H1 (cell line): ENCODE measurements around the gene AP4M1. TPM values are rescaled to one million over a fixed set of nuclear protein-coding genes. Genes with fewer than 3 reads are reported as not detected.

Experiments used
- CTCF ChIA-PET: fragments of 300-600 bp; sonication (Branson Sonifier 250); formaldehyde crosslinking; loops from one replicate; lab custom pipeline; 2021; ENCODE audit not compliant: partially characterized antibody; lab: Charles Lee
- POLR2A ChIA-PET: fragments of 300-600 bp; sonication (Branson Sonifier 250); formaldehyde crosslinking; loops from one replicate; lab custom pipeline; 2021; ENCODE audit warnings: inconsistent platforms; ENCODE audit not compliant: partially characterized antibody; lab: Charles Lee
- DNase-seq, 2 experiments: peaks; one replicate each; pipeline versions ENCODE4 v3.0.0 to v3.0.0-alpha.2; 2010 to 2022; ENCODE audit warnings: low spot score in 2 of 2, low read depth in 1 of 2, mixed read lengths in 1 of 2
- FAIRE-seq: peaks from 2 replicates; lab custom pipeline; 2011; peaks lifted over from hg19 to GRCh38; lab: Jason Lieb, UNC
- H2AFZ ChIP-seq: 2 replicates; pipeline ENCODE4 v1.8.1; 2012; ENCODE audit warnings: low read length, inconsistent platforms
- H2AK5ac ChIP-seq: 2 replicates; pipeline ENCODE4 v1.6.1; 2013; ENCODE audit warnings: low read depth, low read length
- H2BK120ac ChIP-seq: replicated peaks from 2 replicates; pipeline ENCODE3; 2013; ENCODE audit warnings: low read depth, low read length, inconsistent platforms
- H2BK12ac ChIP-seq: 2 replicates; pipeline ENCODE4 v1.6.1; 2013; ENCODE audit warnings: low read depth, low read length
- H2BK15ac ChIP-seq: 2 replicates; pipeline ENCODE4 v1.6.1; 2013; ENCODE audit warnings: low read length
- H2BK20ac ChIP-seq: 2 replicates; pipeline ENCODE4 v1.6.1; 2013; ENCODE audit warnings: low read length
- H2BK5ac ChIP-seq: 2 replicates; pipeline ENCODE4 v1.6.1; 2013; ENCODE audit warnings: low read depth, low read length
- H3K14ac ChIP-seq: 2 replicates; pipeline ENCODE4 v1.6.1; 2013; ENCODE audit warnings: inconsistent platforms; ENCODE audit not compliant: insufficient read length
- H3K18ac ChIP-seq: 2 replicates; pipeline ENCODE4 v1.6.1; 2013; ENCODE audit warnings: low read length; ENCODE audit errors: extremely low read depth
- H3K23ac ChIP-seq: 2 replicates; pipeline ENCODE4 v1.6.1; 2013; ENCODE audit warnings: inconsistent platforms; ENCODE audit not compliant: insufficient read length
- H3K23me2 ChIP-seq: 2 replicates; pipeline ENCODE4 v1.6.1; 2013; ENCODE audit warnings: low read depth, low read length
- H3K27ac ChIP-seq: 2 replicates; pipeline ENCODE4 v1.6.1; 2011; ENCODE audit warnings: low read depth, low read length, inconsistent platforms
- H3K27me3 ChIP-seq, 4 experiments: replicated peaks in 1 of 4; 1 replicate in 1 of 4; 2 replicates in 3 of 4; pipeline versions ENCODE4 v1.6.1 to v1.8.1; 2011 to 2013; ENCODE audit warnings: low read length in 3 of 4, mild to moderate bottlenecking in 3 of 4, inconsistent platforms in 2 of 4, mixed read lengths in 2 of 4, moderate library complexity in 1 of 4; ENCODE audit not compliant: control insufficient read depth in 3 of 4, insufficient read depth in 3 of 4; ENCODE audit errors: extremely low read depth in 1 of 4
- H3K36me3 ChIP-seq, 4 experiments: 2 replicates each; pipeline versions ENCODE4 v1.6.1 to v1.8.1; 2011 to 2013; ENCODE audit warnings: mild to moderate bottlenecking in 4 of 4, low read length in 3 of 4, moderate library complexity in 2 of 4, control low read depth in 1 of 4, inconsistent platforms in 1 of 4; ENCODE audit not compliant: insufficient read depth in 4 of 4, control insufficient read depth in 2 of 4
- H3K4ac ChIP-seq: replicated peaks from 2 replicates; pipeline ENCODE3; 2013; ENCODE audit warnings: low read length, low read depth, mixed read lengths, inconsistent platforms; ENCODE audit not compliant: insufficient read length
- H3K4me1 ChIP-seq, 4 experiments: replicated peaks in 1 of 4; 1 replicate in 1 of 4; 2 replicates in 3 of 4; pipeline versions ENCODE4 v1.6.1 to v1.8.1; 2011 to 2013; ENCODE audit warnings: low read length in 3 of 4, inconsistent platforms in 2 of 4, mixed read lengths in 1 of 4; ENCODE audit not compliant: insufficient read depth in 4 of 4, control insufficient read depth in 3 of 4
- H3K4me2 ChIP-seq, 2 experiments: 2 replicates each; pipeline versions ENCODE4 v1.6.1 to v1.8.1; 2011 to 2013; ENCODE audit warnings: low read depth in 2 of 2, low read length in 2 of 2, control low read depth in 1 of 2, inconsistent platforms in 1 of 2, mild to moderate bottlenecking in 1 of 2; ENCODE audit not compliant: insufficient read depth in 1 of 2
- H3K4me3 ChIP-seq, 4 experiments: fragments of 200-600, 300-600 bp in 1 of 4; sonication (generic), shearing (Covaris generic), sonication (Bioruptor Twin) in 1 of 4; 2 replicates each; pipeline versions ENCODE4 v1.5.1 to v1.8.1; 2011 to 2016; ENCODE audit warnings: low read length in 4 of 4, low read depth in 3 of 4, control low read depth in 2 of 4, inconsistent platforms in 2 of 4, mild to moderate bottlenecking in 2 of 4, mixed read lengths in 1 of 4, moderate library complexity in 1 of 4; ENCODE audit not compliant: insufficient read depth in 2 of 4; ENCODE audit errors: extremely low read depth in 1 of 4
- H3K56ac ChIP-seq: replicated peaks from 2 replicates; pipeline ENCODE3; 2013; ENCODE audit warnings: low read depth, mild to moderate bottlenecking, mixed read lengths, low read length, inconsistent platforms; ENCODE audit not compliant: insufficient read length
- H3K79me1 ChIP-seq: 2 replicates; pipeline ENCODE4 v1.6.1; 2013; ENCODE audit warnings: low read depth, low read length, control low read depth
- H3K79me2 ChIP-seq, 2 experiments: 2 replicates each; pipeline versions ENCODE4 v1.6.1 to v1.8.1; 2012 to 2013; ENCODE audit warnings: low read length in 2 of 2, mild to moderate bottlenecking in 2 of 2, inconsistent platforms in 1 of 2; ENCODE audit not compliant: insufficient read depth in 2 of 2, control insufficient read depth in 1 of 2
- H3K9ac ChIP-seq, 4 experiments: replicated peaks in 1 of 4; 1 replicate in 1 of 4; 2 replicates in 3 of 4; pipeline versions ENCODE4 v1.6.1 to v1.8.1; 2011 to 2013; ENCODE audit warnings: low read depth in 3 of 4, low read length in 3 of 4, control low read depth in 2 of 4, mild to moderate bottlenecking in 2 of 4, moderate library complexity in 2 of 4, inconsistent platforms in 1 of 4; ENCODE audit errors: extremely low read depth in 1 of 4
- H3K9me3 ChIP-seq, 2 experiments: 2 replicates each; pipeline versions ENCODE4 v1.6.1 to v1.8.1; 2012 to 2013; ENCODE audit warnings: mild to moderate bottlenecking in 2 of 2, moderate library complexity in 2 of 2, control low read depth in 1 of 2, inconsistent platforms in 1 of 2, low read depth in 1 of 2, low read length in 1 of 2, mixed read lengths in 1 of 2; ENCODE audit not compliant: insufficient read depth in 2 of 2
- H4K20me1 ChIP-seq, 2 experiments: replicated peaks in 1 of 2; 2 replicates each; pipeline versions ENCODE3 to v1.8.1; 2011 to 2013; ENCODE audit warnings: inconsistent platforms in 2 of 2, low read length in 2 of 2, mild to moderate bottlenecking in 1 of 2; ENCODE audit not compliant: insufficient read depth in 2 of 2, control insufficient read depth in 1 of 2
- H4K5ac ChIP-seq: 2 replicates; pipeline ENCODE4 v1.6.1; 2013; ENCODE audit warnings: low read length, low read depth, mixed read lengths, inconsistent platforms; ENCODE audit not compliant: insufficient read length
- H4K8ac ChIP-seq: 2 replicates; pipeline ENCODE4 v1.8.0; 2013; ENCODE audit warnings: mild to moderate bottlenecking, moderate library complexity, low read length, inconsistent platforms; ENCODE audit not compliant: insufficient read depth; ENCODE audit errors: extremely low read depth
- H4K91ac ChIP-seq: replicated peaks from 2 replicates; pipeline ENCODE3; 2013; ENCODE audit warnings: low read length, mixed read lengths, inconsistent platforms; ENCODE audit not compliant: insufficient read length
- ASH2L ChIP-seq: fragments of 200-600, 300-600 bp; sonication (generic); IDR thresholded peaks from one replicate; pipeline ENCODE4 v1.7.1; 2017; ENCODE audit warnings: low read length
- BACH1 ChIP-seq: IDR thresholded peaks from 2 replicates; pipeline ENCODE4 v1.6.1; 2012; ENCODE audit warnings: low read length, improper control_type of control experiment
- CTCF ChIP-seq, 3 experiments: IDR thresholded peaks; 1 replicate in 2 of 3; 2 replicates in 1 of 3; pipeline versions ENCODE4 v1.5.1 to v1.6.1; 2011; ENCODE audit warnings: low read length in 3 of 3, mild to moderate bottlenecking in 3 of 3, inconsistent platforms in 2 of 3, low read depth in 1 of 3, moderate library complexity in 1 of 3; ENCODE audit not compliant: insufficient read depth in 1 of 3; ENCODE audit errors: control extremely low read depth in 1 of 3
- FOSL1 ChIP-seq: IDR thresholded peaks from 2 replicates; pipeline ENCODE4 v1.6.1; 2011; ENCODE audit warnings: mild to moderate bottlenecking, low read depth, low read length, moderate library complexity; ENCODE audit not compliant: insufficient read depth
- KDM4A ChIP-seq: IDR thresholded peaks from one replicate; pipeline ENCODE4 v1.7.1; 2012; ENCODE audit warnings: low read depth, mild to moderate bottlenecking, moderate library complexity, low read length, inconsistent platforms; ENCODE audit not compliant: severe bottlenecking
- KDM5A ChIP-seq: fragments of 200-600 bp; IDR thresholded peaks from 2 replicates; pipeline ENCODE4 v1.7.1; 2012; ENCODE audit warnings: mild to moderate bottlenecking, low read length, inconsistent platforms, mixed read lengths
- MAX ChIP-seq: IDR thresholded peaks from 2 replicates; pipeline ENCODE4 v1.6.1; 2012; ENCODE audit warnings: inconsistent platforms
- RAD21 ChIP-seq, 2 experiments: IDR thresholded peaks in 1 of 2; conservative IDR thresholded peaks in 1 of 2; 2 replicates each; pipeline ENCODE4 v1.6.1; 2011; ENCODE audit warnings: low read depth in 2 of 2, low read length in 2 of 2, improper control_type of control experiment in 1 of 2, inconsistent platforms in 1 of 2, mild to moderate bottlenecking in 1 of 2, moderate library complexity in 1 of 2
- SIX5 ChIP-seq: IDR thresholded peaks from 2 replicates; pipeline ENCODE4 v1.6.1; 2011; ENCODE audit warnings: mild to moderate bottlenecking, low read depth, low read length
- SUZ12 ChIP-seq: fragments of 200-600 bp; sonication (generic); IDR thresholded peaks from 2 replicates; pipeline ENCODE4 v1.6.1; 2012; ENCODE audit warnings: mild to moderate bottlenecking, inconsistent platforms, low read length, moderate library complexity, mixed read lengths
- WGBS, 2 experiments: shearing (Covaris generic) in 1 of 2; methylation state at CpG; one replicate each; pipeline versions ENCODE4 v1.1.6 to v1.1.7; 2013 to 2015; ENCODE audit warnings: low lambda C conversion rate in 2 of 2, mixed read lengths in 2 of 2, inconsistent platforms in 1 of 2, low coverage in 1 of 2, missing lambda C conversion rate in 1 of 2; ENCODE audit not compliant: insufficient replicate concordance in 2 of 2, insufficient coverage in 1 of 2, insufficient read length in 1 of 2; ENCODE audit errors: extremely low coverage in 1 of 2, missing lambda C conversion rate in 1 of 2; 5-methylcytosine and 5-hydroxymethylcytosine counted together
- polyA plus RNA-seq, 7 experiments: library from polyadenylated mRNA; depleted of rRNA in 3 of 7; stranded (reverse) in 5 of 7; unstranded in 2 of 7; fragments of >200 nt in 5 of 7; fragments of 200-250 nt in 2 of 7; gene quantifications; 1 replicate in 5 of 7; 2 replicates in 1 of 7; 4 replicates in 1 of 7; pipeline versions ENCODE4 v1.2.1 to v1.2.3, GENCODE V29; 2011 to 2013; ENCODE audit warnings: missing spikeins in 2 of 7, mixed read lengths in 2 of 7
- total RNA-seq: library from RNA; stranded (reverse); fragmentation: NEBNext Ultra II Directional; extraction: Animal tissue kit (Norgen Biotek cat#: 25700); gene quantifications from 2 replicates; pipeline ENCODE4 v1.2.1, GENCODE V29; 2021

AP4M1 gene
- total and polyA plus RNA-seq, 2 of the 8 experiments (the other 6 are each of a cell fraction or from before 2014, with no cell fraction given), result 15.2 to 16.6 TPM

GRCh38 chr7:100148225-100148558 lies 46.7 kb downstream of the AP4M1 start:
- Histone ChIP-seq H2BK15ac (no peak overlapping the region), H3K18ac (no peak overlapping the region), H4K5ac (peak overlapping the region; percentile 34), H3K23ac (no peak overlapping the region), H2BK20ac (no peak overlapping the region), H3K56ac (peak overlapping the region; percentile 8), H3K23me2 (peaks cover 3% of the 10 kb centered on the region), H4K91ac (no peak overlapping the region), H2BK12ac (no peak overlapping the region), H3K9ac (peak overlapping the region in 1 of 4 experiments; percentile 16; a peak in 1 of 7 replicates), H2BK5ac (no peak overlapping the region), H3K36me3 (peaks cover 2 to 8% (median 5%) of the 10 kb centered on the region in 4 experiments; a peak in 5 of 8 replicates), H4K20me1 (peaks cover 1 to 3% of the 10 kb centered on the region in 2 experiments), H2AFZ (peak overlapping the region; percentile 28; the same call in 1 of the 2 replicates), H3K79me1 (no peaks in the 10 kb centered on the region; the same call in 1 of the 2 replicates), H3K27me3 (no peaks in the 10 kb centered on the region), H3K4me2 (peak overlapping the region; percentile 55 to 65), H3K79me2 (peaks cover 0 to 12% of the 10 kb centered on the region in 2 experiments; a peak in 2 of 4 replicates), H3K4me1 (peaks cover 0 to 4% (median under 1%) of the 10 kb centered on the region in 4 experiments; a peak in 2 of 7 replicates), H3K4me3 (peak overlapping the region in 3 of 4 experiments; percentile 1 to 79 (median 16); a peak in 5 of 8 replicates), H3K9me3 (no peaks in the 10 kb centered on the region), H3K14ac (no peak overlapping the region), H4K8ac (0 out of 2 replicates have a peak overlapping the region, but pooled peaks have one; percentile 39), H2BK120ac (no peak overlapping the region), H2AK5ac (no peak overlapping the region), H3K4ac (no peak overlapping the region), H3K27ac (no peak overlapping the region)
- WGBS, 2 experiments, result 75% methylated on average over 14 of the region's 14 CpGs; no CpG with 5 or more reads in 1 of the 2 experiments
- no peak for DNase-seq
- FAIRE-seq, result no peak
- CTCF ChIA-PET, result interaction anchor here (0.7 to 10.2 kb wide), 4 partner anchors 11 to 69 kb away, joined by 3 to 108 read pairs (median 8); no protein-coding TSS in a partner anchor
- POLR2A ChIA-PET, result interaction anchor here (0.7 to 2.8 kb wide), 21 partner anchors 8 to 63 kb away, joined by 3 to 45 read pairs (median 5); partner anchors contain the start of genes AP4M1, COPS6, GAL3ST4 and GPC2
- TF ChIP-seq KDM5A, result no peak
- no peak for TF ChIP-seq SUZ12
- TF ChIP-seq RAD21 (IDR thresholded peaks at IDR 0.05 in 1 of 2, conservative IDR thresholded peaks at IDR 0.05 in 1 of 2; ENCODE audit: low read depth in 2 of 2, low read length in 2 of 2), result no peak
- TF ChIP-seq FOSL1, result no peak
- no peak for TF ChIP-seq MAX
- TF ChIP-seq SIX5, result no peak
- no peak for TF ChIP-seq ASH2L
- no peak for TF ChIP-seq BACH1
- TF ChIP-seq CTCF (IDR thresholded peaks at IDR 0.05; ENCODE audit: control extremely low read depth in 1 of 3, insufficient read depth in 1 of 3, low read depth in 1 of 3, low read length in 3 of 3), result no peak
- TF ChIP-seq KDM4A, result no peak
